Gastroesophageal sphincter (tissue), 3 donors: ENCODE results near the gene MISP.

Experiments used
- CTCF ChIP-seq, 4 experiments: fragments of 200-600 bp in 2 of 4; fragments of 450-650 bp in 2 of 4; sonication (generic) in 1 of 4; IDR thresholded peaks; one replicate each; pipeline ENCODE4 v1.5.1; 2017 to 2019; ENCODE audit warnings: antibody characterized with exemption in 4 of 4, mild to moderate bottlenecking in 2 of 4, moderate library complexity in 2 of 4
- EP300 ChIP-seq: sonication (generic); formaldehyde crosslinking; IDR thresholded peaks from one replicate; pipeline ENCODE4 v1.6.1; 2017; ENCODE audit warnings: antibody characterized with exemption, mild to moderate bottlenecking

GRCh38 chr19:703329-703650 lies 47.6 kb upstream of the MISP start:
- TF ChIP-seq CTCF (IDR thresholded peaks at IDR 0.05) (no peak), EP300 (no peak)
